Measurements from ENCODE around the gene KLF12. TPM values are rescaled to one million over a fixed set of nuclear protein-coding genes. Genes with fewer than 3 reads are reported as not detected.

KLF12 gene
- total RNA-seq, 1 donor from 2014 or later: 30.7 TPM

- H3K27ac Mint-ChIP-seq (ENCODE audit: unreplicated experiment): no peak overlapping the region
- peaks cover 23% of the 10 kb centered on the region for H3K36me3 Mint-ChIP-seq (ENCODE audit: unreplicated experiment)
- no peak for TF ChIP-seq CTCF (IDR thresholded peaks at IDR 0.05)
- H3K9me3 Mint-ChIP-seq (ENCODE audit: unreplicated experiment): peaks cover 28% of the 10 kb centered on the region
- no peak for DNase-seq (ENCODE audit: extremely low spot score, unreplicated experiment)
- H3K4me3 Mint-ChIP-seq (ENCODE audit: unreplicated experiment): no peak overlapping the region
- H3K4me1 Mint-ChIP-seq (ENCODE audit: unreplicated experiment): peaks cover 52% of the 10 kb centered on the region
- no peaks in the 10 kb centered on the region for H3K27me3 Mint-ChIP-seq (ENCODE audit: unreplicated experiment)
These were observed 20.0 kb downstream of the KLF12 start for GRCh38 chr13:74114202-74114601.

GRCh38 chr13:74111901-74112824, 22.0 kb downstream of the KLF12 start:
- Mint-ChIP-seq H3K27me3 (ENCODE audit: unreplicated experiment) (no peaks in the 10 kb centered on the region), H3K9me3 (ENCODE audit: unreplicated experiment) (peaks cover 14% of the 10 kb centered on the region), H3K4me1 (ENCODE audit: unreplicated experiment) (peaks cover 52% of the 10 kb centered on the region), H3K27ac (ENCODE audit: unreplicated experiment) (peak overlapping the region; percentile 41), H3K4me3 (ENCODE audit: unreplicated experiment) (no peak overlapping the region), H3K36me3 (ENCODE audit: unreplicated experiment) (peaks cover 12% of the 10 kb centered on the region)
- no peak for DNase-seq (ENCODE audit: extremely low spot score, unreplicated experiment)
- TF ChIP-seq CTCF (IDR thresholded peaks at IDR 0.05): no peak

- no peak for TF ChIP-seq CTCF (IDR thresholded peaks at IDR 0.05)
- peak overlapping the region; percentile 41 for H3K27ac Mint-ChIP-seq (ENCODE audit: unreplicated experiment)
These were observed 22.8 kb downstream of the KLF12 start for GRCh38 chr13:74111399-74111798.

GRCh38 chr13:74110053-74110452, 24.2 kb downstream of the KLF12 start:
- no peak for TF ChIP-seq CTCF (IDR thresholded peaks at IDR 0.05)
- Mint-ChIP-seq H3K27ac (ENCODE audit: unreplicated experiment) (no peak overlapping the region), H3K4me1 (ENCODE audit: unreplicated experiment) (peaks cover 43% of the 10 kb centered on the region), H3K9me3 (ENCODE audit: unreplicated experiment) (peaks cover 7% of the 10 kb centered on the region), H3K27me3 (ENCODE audit: unreplicated experiment) (no peaks in the 10 kb centered on the region), H3K36me3 (ENCODE audit: unreplicated experiment) (peaks cover 10% of the 10 kb centered on the region), H3K4me3 (ENCODE audit: unreplicated experiment) (no peak overlapping the region)
- no peak for DNase-seq (ENCODE audit: extremely low spot score, unreplicated experiment)

More at GRCh38 chr13:74111399-74111798, 22.8 kb downstream of the KLF12 start:
- Mint-ChIP-seq H3K27me3 (ENCODE audit: unreplicated experiment) (no peaks in the 10 kb centered on the region), H3K9me3 (ENCODE audit: unreplicated experiment) (peaks cover 12% of the 10 kb centered on the region), H3K4me3 (ENCODE audit: unreplicated experiment) (no peak overlapping the region), H3K4me1 (ENCODE audit: unreplicated experiment) (peaks cover 52% of the 10 kb centered on the region), H3K36me3 (ENCODE audit: unreplicated experiment) (peaks cover 10% of the 10 kb centered on the region)
- DNase-seq (ENCODE audit: extremely low spot score, unreplicated experiment): no peak

GRCh38 chr13:74107598-74107997, 26.6 kb downstream of the KLF12 start:
- Mint-ChIP-seq H3K4me1 (ENCODE audit: unreplicated experiment) (peaks cover 44% of the 10 kb centered on the region), H3K36me3 (ENCODE audit: unreplicated experiment) (peaks cover under 1% of the 10 kb centered on the region), H3K27ac (ENCODE audit: unreplicated experiment) (no peak overlapping the region), H3K9me3 (ENCODE audit: unreplicated experiment) (no peaks in the 10 kb centered on the region), H3K4me3 (ENCODE audit: unreplicated experiment) (no peak overlapping the region), H3K27me3 (ENCODE audit: unreplicated experiment) (no peaks in the 10 kb centered on the region)
- no peak for DNase-seq (ENCODE audit: extremely low spot score, unreplicated experiment)
- TF ChIP-seq CTCF (IDR thresholded peaks at IDR 0.05): no peak
